IMR-90 (cell line): ENCODE results near the gene TSC2. TPM values are rescaled to one million over a fixed set of nuclear protein-coding genes. Genes with fewer than 3 reads are reported as not detected.

Experiments
- ATAC-seq: fragments of 200-7000 bp; cut with Tn5 transposase; 2 replicates; pipeline ENCODE4 v1.9.1; 2020; ENCODE audit warnings: low read depth, mild to moderate bottlenecking, moderate library complexity
- BruUV-seq: library from RNA; stranded (reverse); fragments of 400-500 nt; replicated peaks from 2 replicates; lab custom pipeline; 2021; lab: Mats Ljungman, UMichigan
- CTCF ChIA-PET: fragments of 300-600 bp; formaldehyde crosslinking; extraction: SDS; loops from one replicate; lab custom pipeline; 2021; ENCODE audit warnings: antibody characterized with exemption; lab: Yijun Ruan, JAX
- POLR2A ChIA-PET: fragments of 300-600 bp; sonication (Branson Sonifier 250); formaldehyde crosslinking; loops from one replicate; lab custom pipeline; 2022; ENCODE audit warnings: antibody characterized with exemption; ENCODE audit not compliant: unreplicated experiment; lab: Charles Lee
- DNase-seq: peaks from one replicate; pipeline ENCODE4 v3.0.0; 2013
- H2AFZ ChIP-seq: replicated peaks from 2 replicates; pipeline ENCODE3; 2013; ENCODE audit warnings: low read length, mild to moderate bottlenecking; ENCODE audit not compliant: poor library complexity
- H2AK5ac ChIP-seq: 2 replicates; pipeline ENCODE4 v1.6.1; 2013; ENCODE audit warnings: low read depth, low read length, inconsistent platforms
- H2AK9ac ChIP-seq: replicated peaks from 2 replicates; pipeline ENCODE3; 2013; ENCODE audit warnings: mild to moderate bottlenecking, low read depth, low read length, moderate library complexity; ENCODE audit not compliant: poor library complexity
- H2BK120ac ChIP-seq: 2 replicates; pipeline ENCODE4 v1.6.1; 2013; ENCODE audit warnings: low read depth, low read length, inconsistent platforms
- H2BK15ac ChIP-seq: 3 replicates; pipeline ENCODE4 v1.6.1; 2013; ENCODE audit warnings: low read depth, low read length, inconsistent platforms
- H2BK20ac ChIP-seq: 2 replicates; pipeline ENCODE4 v1.6.1; 2013; ENCODE audit warnings: low read depth, mild to moderate bottlenecking, inconsistent platforms, low read length, moderate library complexity
- H2BK5ac ChIP-seq: 2 replicates; pipeline ENCODE4 v1.6.1; 2013; ENCODE audit warnings: mild to moderate bottlenecking, low read depth, low read length, inconsistent platforms; ENCODE audit not compliant: poor library complexity, severe bottlenecking
- H3K14ac ChIP-seq: replicated peaks from 2 replicates; pipeline ENCODE4 v1.6.1; 2013; ENCODE audit warnings: low read depth, low read length, inconsistent platforms
- H3K18ac ChIP-seq: 2 replicates; pipeline ENCODE4 v1.6.1; 2013; ENCODE audit warnings: low read depth, low read length, control low read depth
- H3K23ac ChIP-seq: 2 replicates; pipeline ENCODE4 v1.6.1; 2013; ENCODE audit warnings: low read depth, low read length, inconsistent platforms
- H3K27ac ChIP-seq: 2 replicates; pipeline ENCODE4 v1.5.1; 2013; ENCODE audit warnings: mild to moderate bottlenecking, control low read depth, low read length; ENCODE audit not compliant: insufficient read depth
- H3K27me3 ChIP-seq: 2 replicates; pipeline ENCODE4 v1.6.1; 2013; ENCODE audit warnings: low read length; ENCODE audit not compliant: control insufficient read depth, insufficient read depth
- H3K36me3 ChIP-seq: 2 replicates; pipeline ENCODE4 v1.6.1; 2013; ENCODE audit warnings: low read length, mixed read lengths; ENCODE audit not compliant: control insufficient read depth, insufficient read depth
- H3K4ac ChIP-seq: 2 replicates; pipeline ENCODE4 v1.6.1; 2013; ENCODE audit warnings: low read depth, low read length, inconsistent platforms
- H3K4me1 ChIP-seq: 2 replicates; pipeline ENCODE4 v1.6.1; 2013; ENCODE audit warnings: low read length, mixed read lengths; ENCODE audit not compliant: control insufficient read depth, insufficient read depth
- H3K4me2 ChIP-seq: 2 replicates; pipeline ENCODE4 v1.6.1; 2013; ENCODE audit warnings: low read depth, mild to moderate bottlenecking, control low read depth, low read length, moderate library complexity
- H3K4me3 ChIP-seq: 2 replicates; pipeline ENCODE4 v1.5.1; 2013; ENCODE audit warnings: low read depth, mild to moderate bottlenecking, control low read depth, low read length, moderate library complexity; ENCODE audit not compliant: insufficient read depth
- H3K56ac ChIP-seq: 2 replicates; pipeline ENCODE4 v1.6.1; 2013; ENCODE audit warnings: low read length, inconsistent platforms; ENCODE audit not compliant: insufficient read depth; ENCODE audit errors: extremely low read depth
- H3K79me1 ChIP-seq, 2 experiments: 2 replicates each; pipeline ENCODE4 v1.6.1; 2013; ENCODE audit warnings: low read length in 2 of 2, inconsistent platforms in 1 of 2, low read depth in 1 of 2
- H3K9ac ChIP-seq: 2 replicates; pipeline ENCODE4 v1.6.1; 2013; ENCODE audit warnings: low read depth, low read length, control low read depth
- H3K9me1 ChIP-seq: 2 replicates; pipeline ENCODE4 v1.6.1; 2013; ENCODE audit warnings: low read length, inconsistent platforms; ENCODE audit not compliant: insufficient read depth
- H3K9me3 ChIP-seq: 2 replicates; pipeline ENCODE4 v1.6.1; 2013; ENCODE audit warnings: low read length; ENCODE audit not compliant: control insufficient read depth, insufficient read depth
- H4K20me1 ChIP-seq: 2 replicates; pipeline ENCODE4 v1.6.1; 2013; ENCODE audit warnings: low read length, inconsistent platforms; ENCODE audit not compliant: insufficient read depth
- H4K5ac ChIP-seq: 2 replicates; pipeline ENCODE4 v1.6.1; 2013; ENCODE audit warnings: mild to moderate bottlenecking, low read depth, low read length, control low read depth
- H4K8ac ChIP-seq, 2 experiments: 2 replicates each; pipeline ENCODE4 v1.6.1; 2013; ENCODE audit warnings: low read depth in 2 of 2, low read length in 2 of 2, control low read depth in 1 of 2, inconsistent platforms in 1 of 2
- H4K91ac ChIP-seq: 2 replicates; pipeline ENCODE4 v1.6.1; 2013; ENCODE audit warnings: low read depth, low read length, inconsistent platforms; ENCODE audit not compliant: insufficient read depth
- BHLHE40 ChIP-seq: fragments of 150-350 bp; IDR thresholded peaks from 2 replicates; pipeline ENCODE4 v1.6.1; 2016; ENCODE audit warnings: mild to moderate bottlenecking, low read depth, low read length
- CEBPB ChIP-seq: IDR thresholded peaks from 2 replicates; pipeline ENCODE4 v1.6.1; 2012; ENCODE audit warnings: low read depth, low read length, improper control_type of control experiment
- CHD1 ChIP-seq: IDR thresholded peaks from 2 replicates; pipeline ENCODE4 v1.6.1; 2012; ENCODE audit warnings: low read depth, low read length, improper control_type of control experiment
- FOS ChIP-seq: fragments of 150-350 bp; IDR thresholded peaks from 2 replicates; pipeline ENCODE4 v1.6.1; 2016; ENCODE audit warnings: low read depth, low read length
- MAFK ChIP-seq: IDR thresholded peaks from 2 replicates; pipeline ENCODE4 v1.6.1; 2012; ENCODE audit warnings: low read depth, low read length, improper control_type of control experiment
- MAZ ChIP-seq: IDR thresholded peaks from 2 replicates; pipeline ENCODE4 v1.6.1; 2012; ENCODE audit warnings: low read depth, mild to moderate bottlenecking, low read length, improper control_type of control experiment, moderate library complexity, borderline replicate concordance
- MXI1 ChIP-seq: IDR thresholded peaks from 2 replicates; pipeline ENCODE4 v1.6.1; 2012; ENCODE audit warnings: low read depth, mild to moderate bottlenecking, low read length, moderate library complexity, borderline replicate concordance
- NFE2L2 ChIP-seq: fragments of 150-350 bp; IDR thresholded peaks from 2 replicates; pipeline ENCODE4 v1.6.1; 2016; ENCODE audit warnings: low read depth, mild to moderate bottlenecking, low read length
- POLR2A ChIP-seq: IDR thresholded peaks from 2 replicates; pipeline ENCODE4 v1.6.1; 2012; ENCODE audit warnings: mild to moderate bottlenecking, low read depth, low read length
- RAD21 ChIP-seq: IDR thresholded peaks from 2 replicates; pipeline ENCODE4 v1.6.1; 2012; ENCODE audit warnings: low read length, improper control_type of control experiment
- RCOR1 ChIP-seq: IDR thresholded peaks from 2 replicates; pipeline ENCODE4 v1.6.1; 2012; ENCODE audit warnings: mild to moderate bottlenecking, low read length, improper control_type of control experiment; ENCODE audit not compliant: insufficient replicate concordance
- RFX5 ChIP-seq: IDR thresholded peaks from 2 replicates; pipeline ENCODE4 v1.8.0; 2012; ENCODE audit warnings: low read depth, mild to moderate bottlenecking, low read length, moderate library complexity
- SMC3 ChIP-seq: fragments of 150-350 bp; IDR thresholded peaks from 2 replicates; pipeline ENCODE4 v1.6.1; 2016; ENCODE audit warnings: low read depth, mild to moderate bottlenecking, antibody characterized with exemption, low read length, moderate library complexity
- WGBS, 2 experiments: methylation state at CpG; one replicate each; pipeline versions ENCODE4 v1.1.5 to v1.1.7; 2013; ENCODE audit warnings: missing lambda C conversion rate in 2 of 2; ENCODE audit not compliant: insufficient read length in 1 of 2; ENCODE audit errors: extremely low coverage in 2 of 2; 5-methylcytosine and 5-hydroxymethylcytosine counted together
- dilution Hi-C: fragments of 300-500 bp; cut with HindIII; formaldehyde crosslinking; loops from one replicate; pipeline ENCODE4 v1.14.3; 2018; ENCODE audit warnings: low sequenced_read_pairs; ENCODE audit not compliant: unreplicated experiment
- in situ Hi-C: fragments of 300-500 bp; cut with MboI; formaldehyde crosslinking; loops from 3 replicates; pipeline ENCODE4 v1.14.3; 2019; ENCODE audit warnings: low sequenced_read_pairs, inconsistent platforms, mixed read lengths
- intact Hi-C: fragments of 100-400 bp; cut with micrococcal nuclease; formaldehyde crosslinking; loops from 2 replicates; pipeline ENCODE4 v1.10.0; 2022
- polyA plus RNA-seq, 3 experiments: library from polyadenylated mRNA; depleted of rRNA; stranded (reverse); fragments of >200 nt; gene quantifications; 2 replicates each; pipeline ENCODE4 v1.2.3, GENCODE V29; 2012; ENCODE audit warnings: low replicate concordance in 1 of 3
- total RNA-seq: library from RNA; depleted of rRNA; stranded (reverse); fragments of >200 nt; gene quantifications from 2 replicates; pipeline ENCODE4 v1.2.3, GENCODE V29; 2012
- TF ChIP-seq, protein P1 (sequence below): fragments of 150-350 bp; IDR thresholded peaks from 2 replicates; pipeline ENCODE4 v1.6.1; 2017; ENCODE audit warnings: mild to moderate bottlenecking, antibody characterized with exemption, low read length, low read depth
- TF ChIP-seq, protein P2 (sequence below): fragments of 150-350 bp; IDR thresholded peaks from 2 replicates; pipeline ENCODE4 v1.6.1; 2016; ENCODE audit warnings: low read depth, mild to moderate bottlenecking, low read length, moderate library complexity, borderline replicate concordance

Gene TSC2
- total and polyA plus RNA-seq, 2 of the 4 experiments (the other 2 are of a cell fraction) = 31.4 to 88.6 TPM

DNA sequence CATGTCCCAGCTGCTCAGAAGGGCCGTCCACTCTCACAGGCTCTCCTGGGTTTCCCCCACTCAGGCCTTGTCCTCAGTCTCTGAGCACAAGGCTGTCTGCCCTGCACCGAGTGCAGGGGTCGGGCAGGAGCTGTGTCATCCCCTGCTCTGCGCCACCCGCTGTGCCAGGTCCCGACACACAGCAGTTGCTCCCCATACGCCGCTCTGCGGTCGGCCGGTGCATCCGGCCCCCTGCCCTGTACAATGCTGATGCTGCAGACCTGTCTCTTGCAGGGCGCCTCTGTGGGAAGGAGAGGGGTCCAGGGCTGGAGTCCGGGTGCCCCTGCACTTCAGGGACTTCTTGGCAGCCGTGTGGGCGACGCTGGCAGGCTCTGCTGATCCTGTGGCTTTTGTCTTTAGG, 6.1 kb downstream of the TSC2 start:
- Histone ChIP-seq H3K4me3 (no peak overlapping the region), H2BK120ac (no peak overlapping the region), H4K8ac (no peak overlapping the region), H2AK9ac (no peak overlapping the region), H3K4ac (no peak overlapping the region), H3K23ac (no peak overlapping the region), H3K4me1 (no peaks in the 10 kb centered on the region), H4K20me1 (no peaks in the 10 kb centered on the region; the same call in none of the 2 replicates), H3K27me3 (no peaks in the 10 kb centered on the region), H2AFZ (no peak overlapping the region), H4K91ac (no peak overlapping the region), H3K9me3 (no peaks in the 10 kb centered on the region), H3K9ac (no peak overlapping the region), H3K56ac (no peak overlapping the region), H3K18ac (no peak overlapping the region), H4K5ac (no peak overlapping the region), H2BK5ac (no peak overlapping the region), H3K27ac (no peak overlapping the region), H3K79me1 (peaks cover 8 to 38% of the 10 kb centered on the region in 2 experiments), H3K4me2 (no peak overlapping the region), H3K14ac (no peak overlapping the region), H3K9me1 (no peaks in the 10 kb centered on the region), H2BK15ac (no peak overlapping the region), H3K36me3 (peaks cover 60% of the 10 kb centered on the region), H2AK5ac (no peak overlapping the region), H2BK20ac (no peak overlapping the region)
- BruUV-seq = no TSS peak
- CTCF ChIA-PET = no interaction called here
- intact Hi-C loops (no loop called here), in situ Hi-C loops (no loop called here), dilution Hi-C loops (no loop called here)
- WGBS, 2 experiments = 94% methylated on average over 6 of the region's 17 CpGs; no CpG with 5 or more reads in 1 of the 2 experiments
- DNase-seq (no peak), ATAC-seq (no peak)
- TF ChIP-seq RCOR1 (no peak), NFE2L2 (no peak), CEBPB (no peak), MXI1 (no peak), POLR2A (no peak), MAZ (no peak), BHLHE40 (no peak), CHD1 (no peak), RFX5 (no peak), RAD21 (no peak), FOS (no peak), SMC3 (no peak), MAFK (no peak)
- TF ChIP-seq, protein P1, sequence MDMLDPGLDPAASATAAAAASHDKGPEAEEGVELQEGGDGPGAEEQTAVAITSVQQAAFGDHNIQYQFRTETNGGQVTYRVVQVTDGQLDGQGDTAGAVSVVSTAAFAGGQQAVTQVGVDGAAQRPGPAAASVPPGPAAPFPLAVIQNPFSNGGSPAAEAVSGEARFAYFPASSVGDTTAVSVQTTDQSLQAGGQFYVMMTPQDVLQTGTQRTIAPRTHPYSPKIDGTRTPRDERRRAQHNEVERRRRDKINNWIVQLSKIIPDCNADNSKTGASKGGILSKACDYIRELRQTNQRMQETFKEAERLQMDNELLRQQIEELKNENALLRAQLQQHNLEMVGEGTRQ = no peak
- TF ChIP-seq, protein P2, sequence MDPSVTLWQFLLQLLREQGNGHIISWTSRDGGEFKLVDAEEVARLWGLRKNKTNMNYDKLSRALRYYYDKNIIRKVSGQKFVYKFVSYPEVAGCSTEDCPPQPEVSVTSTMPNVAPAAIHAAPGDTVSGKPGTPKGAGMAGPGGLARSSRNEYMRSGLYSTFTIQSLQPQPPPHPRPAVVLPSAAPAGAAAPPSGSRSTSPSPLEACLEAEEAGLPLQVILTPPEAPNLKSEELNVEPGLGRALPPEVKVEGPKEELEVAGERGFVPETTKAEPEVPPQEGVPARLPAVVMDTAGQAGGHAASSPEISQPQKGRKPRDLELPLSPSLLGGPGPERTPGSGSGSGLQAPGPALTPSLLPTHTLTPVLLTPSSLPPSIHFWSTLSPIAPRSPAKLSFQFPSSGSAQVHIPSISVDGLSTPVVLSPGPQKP = no peak
- POLR2A ChIA-PET = no interaction called here
